HL-60 (cell line): Measurements from ENCODE around the gene BHLHE23.

Experiments used
- DNase-seq, 2 experiments: peaks; one replicate each; pipeline ENCODE4 v3.0.0-alpha.2; 2010 to 2020; ENCODE audit warnings: low read depth in 1 of 2, low spot score in 1 of 2
- H3K27ac ChIP-seq: fragments of 250-450 bp; sonication (Bioruptor Pico); replicated peaks from 2 replicates; pipeline ENCODE4 v1.5.1; 2020; ENCODE audit warnings: mild to moderate bottlenecking, moderate library complexity
- H3K27me3 ChIP-seq: fragments of 250-450 bp; sonication (Bioruptor Pico); 2 replicates; pipeline ENCODE4 v1.5.1; 2021; ENCODE audit warnings: mild to moderate bottlenecking, moderate library complexity; ENCODE audit not compliant: insufficient read depth, poor library complexity, severe bottlenecking
- H3K4me3 ChIP-seq: replicated peaks from 2 replicates; pipeline ENCODE4 v1.5.1; 2011; ENCODE audit warnings: mild to moderate bottlenecking, control low read depth, low read length; ENCODE audit not compliant: insufficient read depth
- GABPA ChIP-seq: IDR thresholded peaks from 2 replicates; pipeline ENCODE4 v1.6.1; 2012; ENCODE audit warnings: low read depth
- POLR2AphosphoS5 ChIP-seq: IDR thresholded peaks from 2 replicates; pipeline ENCODE4 v1.6.1; 2012; ENCODE audit warnings: low read depth
- REST ChIP-seq: IDR thresholded peaks from 2 replicates; pipeline ENCODE4 v1.6.1; 2012; ENCODE audit warnings: low read depth; ENCODE audit not compliant: insufficient replicate concordance
- SPI1 ChIP-seq: IDR thresholded peaks from 2 replicates; pipeline ENCODE4 v1.6.1; 2012; ENCODE audit warnings: low read depth, mild to moderate bottlenecking, borderline replicate concordance
- TF ChIP-seq, protein P1 (sequence below): IDR thresholded peaks from one replicate; pipeline ENCODE4 v1.5.1; 2011; ENCODE audit warnings: low read length, control low read depth, inconsistent platforms; ENCODE audit not compliant: insufficient read depth

The BHLHE23 gene

DNA sequence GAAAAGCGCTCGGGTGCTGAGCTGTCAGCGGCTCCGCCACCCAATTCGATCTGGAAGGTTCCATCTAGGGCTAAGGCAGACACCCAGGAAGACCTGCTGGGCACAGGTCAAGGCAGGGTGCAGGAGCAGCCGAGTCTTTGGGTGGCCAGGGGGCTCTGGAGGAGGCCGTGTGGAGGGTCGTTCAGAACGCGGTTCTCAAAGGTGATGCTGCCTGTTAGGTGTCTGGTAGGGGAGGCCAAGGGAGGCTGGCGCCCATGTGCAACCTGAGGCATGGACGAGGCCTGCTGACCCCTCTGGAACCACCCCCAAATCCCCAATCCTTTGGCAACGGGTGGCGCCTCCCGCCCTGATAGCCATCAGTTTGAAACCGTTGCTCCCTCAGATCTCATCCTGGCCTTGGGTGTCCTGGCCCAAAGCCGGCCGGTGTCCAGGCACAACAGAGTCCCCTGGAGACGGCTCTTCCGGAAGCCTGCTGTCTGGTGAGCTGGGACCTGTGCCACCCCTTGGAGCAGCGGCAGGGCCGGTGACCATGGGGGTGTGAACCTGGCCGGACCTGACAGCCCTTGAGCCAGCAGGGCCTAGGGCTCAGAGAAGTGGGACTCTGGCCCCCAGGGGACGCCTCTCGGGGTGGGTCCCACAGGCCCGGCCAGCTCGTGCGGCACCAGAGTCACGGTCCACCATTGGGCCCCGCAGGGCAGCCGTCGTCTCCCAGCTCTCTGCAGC, 43.7 kb downstream of the BHLHE23 start:
- H3K27me3 ChIP-seq = no peaks in the 10 kb centered on the region
- no peak overlapping the region for H3K4me3 ChIP-seq
- H3K27ac ChIP-seq = no peak overlapping the region
- TF ChIP-seq POLR2AphosphoS5 = no peak
- no peak for TF ChIP-seq SPI1
- TF ChIP-seq REST = no peak
- TF ChIP-seq GABPA = no peak
- TF ChIP-seq, protein P1, sequence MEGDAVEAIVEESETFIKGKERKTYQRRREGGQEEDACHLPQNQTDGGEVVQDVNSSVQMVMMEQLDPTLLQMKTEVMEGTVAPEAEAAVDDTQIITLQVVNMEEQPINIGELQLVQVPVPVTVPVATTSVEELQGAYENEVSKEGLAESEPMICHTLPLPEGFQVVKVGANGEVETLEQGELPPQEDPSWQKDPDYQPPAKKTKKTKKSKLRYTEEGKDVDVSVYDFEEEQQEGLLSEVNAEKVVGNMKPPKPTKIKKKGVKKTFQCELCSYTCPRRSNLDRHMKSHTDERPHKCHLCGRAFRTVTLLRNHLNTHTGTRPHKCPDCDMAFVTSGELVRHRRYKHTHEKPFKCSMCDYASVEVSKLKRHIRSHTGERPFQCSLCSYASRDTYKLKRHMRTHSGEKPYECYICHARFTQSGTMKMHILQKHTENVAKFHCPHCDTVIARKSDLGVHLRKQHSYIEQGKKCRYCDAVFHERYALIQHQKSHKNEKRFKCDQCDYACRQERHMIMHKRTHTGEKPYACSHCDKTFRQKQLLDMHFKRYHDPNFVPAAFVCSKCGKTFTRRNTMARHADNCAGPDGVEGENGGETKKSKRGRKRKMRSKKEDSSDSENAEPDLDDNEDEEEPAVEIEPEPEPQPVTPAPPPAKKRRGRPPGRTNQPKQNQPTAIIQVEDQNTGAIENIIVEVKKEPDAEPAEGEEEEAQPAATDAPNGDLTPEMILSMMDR = no peak
- no peak for DNase-seq

DNA sequence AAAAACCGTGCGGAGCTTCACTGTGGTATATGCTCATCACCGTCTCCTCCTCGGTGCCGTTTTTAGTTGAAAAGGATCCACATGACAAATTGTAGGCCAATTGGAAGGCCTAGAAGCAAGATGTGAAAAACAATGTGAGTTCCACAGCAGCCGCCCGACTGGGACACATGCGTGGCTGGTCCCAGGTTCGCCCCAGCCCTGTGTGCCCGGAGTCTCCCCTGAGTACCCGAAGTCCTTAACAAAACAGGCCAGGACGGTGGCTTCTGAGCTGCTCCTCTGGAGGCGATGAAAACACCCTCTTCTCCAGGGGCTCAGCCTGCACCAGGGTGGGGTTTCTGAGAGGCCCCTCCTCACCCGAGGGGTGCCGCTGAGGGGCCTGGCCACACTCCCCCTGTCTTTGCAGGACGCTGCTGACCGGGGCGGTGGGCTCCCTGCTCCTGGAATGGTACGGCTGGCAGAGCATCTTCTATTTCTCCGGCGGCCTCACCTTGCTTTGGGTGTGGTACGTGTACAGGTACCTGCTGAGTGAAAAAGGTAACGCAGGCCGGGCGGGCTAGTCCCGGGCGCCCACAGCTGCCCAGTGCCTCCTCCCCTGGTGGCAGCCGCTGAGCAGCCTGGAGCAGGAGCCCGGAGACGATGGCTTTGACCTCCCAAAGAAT, 44.4 kb downstream of the BHLHE23 start:
- TF ChIP-seq GABPA (no peak), REST (no peak), POLR2AphosphoS5 (no peak), SPI1 (no peak)
- TF ChIP-seq, protein P1 = no peak
- Histone ChIP-seq H3K27ac (no peak overlapping the region), H3K27me3 (no peaks in the 10 kb centered on the region), H3K4me3 (no peak overlapping the region)
- DNase-seq = no peak

DNA sequence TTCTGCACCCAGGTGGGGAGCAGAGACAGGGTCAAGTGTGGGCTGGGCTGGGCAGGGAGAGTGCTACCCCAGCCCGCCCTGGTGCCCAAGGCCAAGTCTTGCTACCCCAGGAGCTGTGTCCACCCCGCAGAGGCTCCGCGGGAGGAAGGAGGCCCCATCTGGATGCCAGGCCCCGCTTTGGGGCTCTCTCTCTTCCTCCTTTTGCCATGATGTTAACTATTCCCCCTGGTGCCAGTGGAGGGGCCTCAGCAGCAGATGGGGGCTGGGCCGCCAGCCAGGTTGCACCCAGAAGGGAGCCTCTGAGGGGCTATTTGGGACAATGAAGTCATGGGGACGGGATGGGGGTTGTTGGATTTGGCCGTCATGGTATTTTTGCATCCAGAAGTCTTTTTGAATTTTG, 45.0 kb downstream of the BHLHE23 start:
- H3K4me3 ChIP-seq = no peak overlapping the region
- TF ChIP-seq, protein P1 = no peak
- TF ChIP-seq GABPA = no peak
- TF ChIP-seq POLR2AphosphoS5 = no peak
- no peak for TF ChIP-seq SPI1
- no peak for TF ChIP-seq REST
- no peaks in the 10 kb centered on the region for H3K27me3 ChIP-seq
- H3K27ac ChIP-seq = no peak overlapping the region
- no peak for DNase-seq
